Breast epithelium (tissue), 4 donors: ENCODE data around the gene PDZD2. TPM values are rescaled to one million over a fixed set of nuclear protein-coding genes. Genes with fewer than 3 reads are reported as not detected.
"Not testable (repeated sequence)": the region's sequence is repeated elsewhere in the genome, so short reads cannot be mapped to it uniquely, and the experiment has no call there.

ENCODE experiments used
- DNase-seq, 2 donors: peaks; one replicate each; pipeline ENCODE4 v3.0.0-alpha.2; 2019; ENCODE audit warnings: low spot score in 2 of 2
- H3K27ac ChIP-seq, 2 donors: fragments of 200-600 bp; sonication (generic) in 1 of 2; one replicate each; pipeline ENCODE4 v1.5.1; 2016 to 2019; ENCODE audit warnings: mild to moderate bottlenecking in 1 of 2
- H3K27me3 ChIP-seq, 2 donors: fragments of 200-600 bp; sonication (generic) in 1 of 2; one replicate each; pipeline versions ENCODE4 v1.5.1 to v1.6.0; 2017 to 2019; ENCODE audit warnings: control low read depth in 1 of 2, mild to moderate bottlenecking in 1 of 2
- H3K36me3 ChIP-seq: fragments of 200-600 bp; one replicate; pipeline ENCODE4 v1.5.1; 2019
- H3K4me1 ChIP-seq, 2 donors: fragments of 200-600 bp; sonication (generic); one replicate each; pipeline ENCODE4 v1.5.1; 2016 to 2019; ENCODE audit warnings: control low read depth in 1 of 2
- H3K4me3 ChIP-seq, 3 donors: fragments of 200-600 bp; sonication (generic); 1 replicate in 2 of 3; 2 replicates in 1 of 3; pipeline ENCODE4 v1.5.1; 2016 to 2019; ENCODE audit warnings: mild to moderate bottlenecking in 3 of 3, moderate library complexity in 2 of 3
- H3K9me3 ChIP-seq, 2 donors: fragments of 200-600 bp; sonication (generic) in 1 of 2; one replicate each; pipeline ENCODE4 v1.5.1; 2016 to 2019; ENCODE audit warnings: control low read depth in 1 of 2
- CTCF ChIP-seq, 3 donors: fragments of 450-650 bp; IDR thresholded peaks; one replicate each; pipeline ENCODE4 v1.5.1; 2016 to 2017; ENCODE audit warnings: antibody characterized with exemption in 3 of 3, mild to moderate bottlenecking in 3 of 3, moderate library complexity in 3 of 3
- POLR2A ChIP-seq: fragments of 450-650 bp; IDR thresholded peaks from one replicate; pipeline ENCODE4 v1.6.1; 2016; ENCODE audit warnings: antibody characterized with exemption, mild to moderate bottlenecking, moderate library complexity
- POLR2AphosphoS5 ChIP-seq, 3 donors: sonication (generic); formaldehyde crosslinking; IDR thresholded peaks; one replicate each; pipeline ENCODE4 v1.6.1; 2017; ENCODE audit warnings: antibody characterized with exemption in 3 of 3
- intact Hi-C: fragments of 100-400 bp; cut with DNase I; formaldehyde crosslinking; loops from one replicate; pipeline ENCODE4 v1.15.1; 2023; ENCODE audit warnings: low total_unique reads
- total RNA-seq, 3 donors: library from RNA; depleted of rRNA; stranded (reverse); fragments of >200 nt; gene quantifications; one replicate each; pipeline ENCODE4 v1.1.0, GENCODE V29; 2016

The PDZD2 gene
- total RNA-seq, 3 donors from 2014 or later, result 16.8 to 23.3 (median 17.7) TPM

GRCh38 chr5:32004404-32004803 is 365.5 kb downstream of the PDZD2 start:
- intact Hi-C loops, result no loop called here
- TF ChIP-seq POLR2AphosphoS5 (IDR thresholded peaks at IDR 0.05) (no peak), POLR2A (no peak), CTCF (IDR thresholded peaks at IDR 0.05) (no peak)

GRCh38 chr5:32008746-32009145 is 369.8 kb downstream of the PDZD2 start:
- Histone ChIP-seq H3K27ac (no peak overlapping the region), H3K9me3 (no peaks in the 10 kb centered on the region), H3K4me3 (no peak overlapping the region), H3K4me1 (no peaks in the 10 kb centered on the region), H3K27me3 (no peaks in the 10 kb centered on the region), H3K36me3 (no peaks in the 10 kb centered on the region)
- intact Hi-C loops, result no loop called here
- no peak for DNase-seq
- no peak for TF ChIP-seq POLR2AphosphoS5 (IDR thresholded peaks at IDR 0.05)
- no peak for TF ChIP-seq POLR2A
- no peak for TF ChIP-seq CTCF (IDR thresholded peaks at IDR 0.05)

More at GRCh38 chr5:32004404-32004803, 365.5 kb downstream of the PDZD2 start:
- no peak overlapping the region for H3K4me3 ChIP-seq
- no peaks in the 10 kb centered on the region for H3K36me3 ChIP-seq
- H3K27ac ChIP-seq, result no peak overlapping the region
- no peaks in the 10 kb centered on the region for H3K4me1 ChIP-seq
- no peaks in the 10 kb centered on the region for H3K27me3 ChIP-seq
- no peak for DNase-seq
- H3K9me3 ChIP-seq, result no peaks in the 10 kb centered on the region

- Histone ChIP-seq H3K4me3 (no peak overlapping the region), H3K27ac (no peak overlapping the region), H3K36me3 (no peaks in the 10 kb centered on the region), H3K9me3 (no peaks in the 10 kb centered on the region), H3K27me3 (no peaks in the 10 kb centered on the region), H3K4me1 (peaks cover 0 to 5% of the 10 kb centered on the region in 2 donors)
- no peak for DNase-seq
- TF ChIP-seq CTCF (IDR thresholded peaks at IDR 0.05) (no peak), POLR2A (no peak), POLR2AphosphoS5 (IDR thresholded peaks at IDR 0.05) (no peak)
- intact Hi-C loops, result no loop called here
Measured at GRCh38 chr5:32013658-32014057, 374.7 kb downstream of the PDZD2 start.

GRCh38 chr5:32014096-32014745 is 375.3 kb downstream of the PDZD2 start:
- Histone ChIP-seq H3K36me3 (no peaks in the 10 kb centered on the region), H3K27me3 (no peaks in the 10 kb centered on the region), H3K9me3 (no peaks in the 10 kb centered on the region), H3K4me1 (peaks cover 0 to 5% of the 10 kb centered on the region in 2 donors), H3K4me3 (no peak overlapping the region), H3K27ac (no peak overlapping the region)
- no peak for DNase-seq
- intact Hi-C loops, result no loop called here
- TF ChIP-seq POLR2AphosphoS5 (IDR thresholded peaks at IDR 0.05) (no peak), CTCF (IDR thresholded peaks at IDR 0.05) (no peak), POLR2A (no peak)

- H3K27me3 ChIP-seq, H3K4me3 ChIP-seq, H3K9me3 ChIP-seq, H3K27ac ChIP-seq, H3K36me3 ChIP-seq, DNase-seq, intact Hi-C loops, H3K4me1 ChIP-seq: not testable (repeated sequence)
Measured at GRCh38 chr5:32015262-32015661, 376.3 kb downstream of the PDZD2 start.
